Fibroblast of skin of abdomen (primary cell): ENCODE measurements around the gene LRRC4C.

Experiments used
- DNase-seq: peaks from one replicate; pipeline ENCODE4 v3.0.0-alpha.2; 2013

The LRRC4C gene

GRCh38 chr11:40340911-40341310 lies 1118.5 kb downstream of the LRRC4C start:
- no peak for DNase-seq

GRCh38 chr11:40338739-40339138 lies 1120.7 kb downstream of the LRRC4C start:
- DNase-seq: peak; percentile 58

- DNase-seq: no peak
Observed at GRCh38 chr11:40338062-40338461, 1121.4 kb downstream of the LRRC4C start.

DNA sequence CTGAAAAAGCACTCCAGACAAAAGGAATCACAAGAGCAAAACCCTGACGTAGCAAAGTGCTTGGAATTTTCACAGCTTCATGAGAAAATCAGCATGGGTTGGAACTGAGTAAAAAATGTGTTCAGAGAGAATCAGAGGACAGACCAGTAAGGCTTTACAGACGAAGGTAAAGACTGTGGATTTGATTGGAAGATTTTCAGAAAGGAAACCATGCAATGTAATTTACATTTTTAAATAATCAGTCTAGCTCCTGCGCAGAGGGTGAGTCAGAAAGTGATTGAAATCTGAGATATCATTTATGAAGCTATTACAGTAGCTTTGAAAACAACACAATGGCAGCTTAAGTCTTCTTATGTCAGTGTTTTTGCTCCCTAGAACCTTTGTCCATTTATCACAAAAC lies 1122.3 kb downstream of the LRRC4C start:
- peak; percentile 24 for DNase-seq

DNA sequence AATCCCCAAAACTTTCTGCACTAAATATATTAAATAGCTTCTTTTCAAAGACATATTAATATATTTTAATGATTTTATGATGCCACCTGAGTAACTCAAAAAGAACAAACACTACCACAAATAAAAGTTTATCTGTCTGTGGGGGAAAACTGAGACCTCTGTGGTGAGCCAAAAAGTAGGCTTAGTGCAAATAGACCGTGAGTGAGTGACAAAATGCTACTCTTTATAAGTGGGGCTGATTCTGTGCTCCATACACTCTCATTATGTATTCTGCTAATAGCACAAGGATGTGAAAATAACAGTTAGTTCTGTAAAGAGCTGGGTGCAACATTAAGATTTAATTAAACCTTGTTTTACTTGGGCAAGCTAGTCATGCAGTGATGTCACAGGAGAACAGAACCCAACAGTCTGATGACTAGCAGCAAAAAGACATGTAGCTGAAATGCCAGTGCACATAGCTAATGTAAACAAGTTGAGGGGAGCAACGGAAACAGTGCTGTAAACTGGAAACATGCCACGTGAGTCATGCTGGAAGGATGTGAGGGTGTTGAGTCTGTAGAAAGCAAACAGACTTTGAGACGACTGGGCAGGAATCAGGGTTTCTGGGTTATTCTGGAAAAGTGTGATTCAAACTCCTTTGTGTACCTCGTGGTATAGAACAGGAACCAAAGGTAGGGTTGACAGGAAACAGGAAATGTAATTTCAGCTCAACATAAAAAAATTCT lies 1130.4 kb downstream of the LRRC4C start:
- peak; percentile 100 for DNase-seq

DNA sequence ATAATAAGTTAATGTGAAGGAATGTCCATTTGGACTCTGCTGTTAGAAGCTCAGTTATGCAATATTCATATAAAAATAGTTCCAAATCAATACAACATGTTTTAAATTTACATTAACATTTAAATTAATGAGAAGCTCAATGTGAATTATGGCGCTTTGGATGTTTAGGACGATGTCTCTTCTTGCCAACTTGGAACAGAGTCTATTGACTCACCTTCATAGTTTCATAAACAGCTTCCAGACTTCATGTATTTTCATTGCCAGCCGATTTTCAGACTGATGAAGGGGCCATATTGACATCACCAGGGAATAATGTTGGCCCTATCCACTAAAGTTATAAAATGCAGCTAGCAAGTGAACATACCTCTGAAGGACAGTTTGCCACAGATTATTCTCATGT lies 1136.2 kb downstream of the LRRC4C start:
- DNase-seq: no peak

DNA sequence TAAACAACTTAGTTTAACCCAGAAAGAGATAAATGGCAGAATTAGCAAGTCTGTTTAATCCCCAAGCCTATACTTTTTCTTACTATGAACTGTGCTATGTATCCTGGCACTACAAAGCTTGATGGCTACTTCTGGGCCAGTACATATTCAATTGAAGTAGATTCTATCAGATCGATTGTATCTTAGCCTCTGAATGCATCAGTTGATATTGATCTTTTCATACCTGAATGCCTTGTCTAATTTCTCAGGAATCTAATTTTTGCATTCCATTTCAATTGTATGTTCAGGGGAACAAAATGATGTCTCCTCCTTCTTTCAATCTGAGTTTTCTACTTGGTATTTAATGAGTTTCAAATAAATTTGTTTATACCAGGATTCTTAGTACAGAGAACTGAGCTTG lies 1137.9 kb downstream of the LRRC4C start:
- DNase-seq: no peak

- DNase-seq: no peak
Observed at GRCh38 chr11:40316171-40316570, 1143.3 kb downstream of the LRRC4C start.

DNA sequence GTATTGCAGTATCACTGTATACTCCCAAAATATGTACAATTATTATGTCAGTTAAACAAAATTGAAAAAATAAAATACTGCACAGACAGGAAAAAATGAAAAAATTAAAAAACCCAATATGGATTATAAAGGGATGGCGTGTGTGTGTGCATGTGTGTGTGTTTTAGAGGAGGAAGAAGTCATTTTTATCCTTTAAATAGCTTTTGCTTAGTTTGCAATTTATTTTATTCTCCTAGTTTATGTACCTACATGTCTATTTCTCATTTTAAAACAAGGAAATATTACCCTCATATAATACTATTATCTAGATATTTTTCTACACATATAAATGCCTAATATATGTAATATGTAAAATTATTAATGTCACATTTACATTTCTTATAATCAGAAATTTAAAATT lies 1144.3 kb downstream of the LRRC4C start:
- DNase-seq: no peak

DNA sequence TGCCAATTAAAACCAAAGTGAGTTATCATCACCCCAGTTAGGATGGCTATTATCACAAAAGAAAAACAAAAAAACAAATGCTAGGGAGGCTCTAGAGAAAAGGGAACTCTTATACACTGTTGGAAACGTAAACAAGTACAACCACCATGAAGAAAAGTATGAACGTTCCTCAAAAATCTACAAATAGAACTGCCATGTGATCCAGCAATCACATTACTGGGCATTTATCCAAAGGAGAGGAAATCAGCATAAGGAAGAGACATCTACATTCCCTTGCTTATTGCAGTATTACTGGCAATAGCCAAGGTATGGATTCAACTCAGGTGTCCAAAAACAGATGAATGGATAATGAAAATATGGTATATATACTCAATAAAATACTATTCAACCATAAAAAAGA lies 1145.1 kb downstream of the LRRC4C start:
- no peak for DNase-seq

DNA sequence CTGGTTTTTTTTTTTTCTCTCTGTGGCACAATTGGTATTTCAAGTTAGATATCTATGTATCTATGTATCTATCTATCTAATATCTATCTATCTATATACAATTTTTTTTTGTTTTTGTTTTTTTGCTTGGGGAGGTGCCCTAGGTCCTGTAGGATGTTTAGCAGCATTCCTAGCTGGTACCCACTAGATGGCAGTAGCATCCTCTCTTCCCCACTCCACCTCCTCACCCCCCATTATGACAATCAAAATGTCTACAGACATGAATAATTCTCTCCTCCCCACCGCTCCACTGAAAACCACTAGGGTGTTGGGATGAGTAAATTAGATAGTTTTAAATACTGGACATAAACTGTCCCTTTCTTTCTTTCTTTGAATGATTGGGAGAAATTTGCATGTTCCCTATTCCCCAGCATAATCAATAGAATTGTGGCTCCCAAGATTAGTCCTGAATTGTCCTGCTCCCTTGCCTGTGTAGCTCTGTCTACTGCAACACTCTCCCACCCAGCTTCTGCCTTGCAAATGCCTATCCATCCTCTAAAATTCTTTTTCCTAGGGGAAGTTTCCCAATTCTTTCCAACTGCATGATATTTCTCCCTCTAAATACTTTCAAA lies 1152.4 kb downstream of the LRRC4C start:
- DNase-seq: peak; percentile 59

DNA sequence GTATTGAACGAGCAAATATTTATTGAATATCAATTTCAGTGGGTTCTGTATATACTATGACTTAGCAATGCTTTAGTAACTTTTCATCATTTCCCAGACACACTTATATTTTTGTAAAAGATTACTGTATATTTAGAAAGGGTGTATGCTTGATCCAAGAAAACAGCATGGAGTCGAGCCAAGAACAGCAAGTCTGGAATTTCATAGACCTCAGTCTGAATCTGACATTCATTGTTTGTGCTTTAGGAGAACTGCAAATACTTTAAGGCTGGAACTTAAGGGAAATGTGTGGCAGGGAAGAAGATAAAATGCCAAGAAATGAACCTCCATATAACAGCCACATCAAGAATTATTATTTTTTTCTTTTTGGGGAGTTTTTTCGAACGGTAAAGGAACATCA lies 1156.8 kb downstream of the LRRC4C start:
- DNase-seq: peak; percentile 70

- DNase-seq: no peak
Observed at GRCh38 chr11:40295466-40295865, 1164.0 kb downstream of the LRRC4C start.

GRCh38 chr11:40294741-40295140 lies 1164.7 kb downstream of the LRRC4C start:
- DNase-seq: no peak

- no peak for DNase-seq
Observed at GRCh38 chr11:40294349-40294735, 1165.1 kb downstream of the LRRC4C start.

GRCh38 chr11:40293655-40294348 lies 1165.7 kb downstream of the LRRC4C start:
- peak; percentile 92 for DNase-seq

- no peak for DNase-seq
Observed at GRCh38 chr11:40292721-40293508, 1166.5 kb downstream of the LRRC4C start.

- no peak for DNase-seq
Observed at GRCh38 chr11:40291741-40292140, 1167.7 kb downstream of the LRRC4C start.

GRCh38 chr11:40291329-40291728 lies 1168.1 kb downstream of the LRRC4C start:
- DNase-seq: no peak

DNA sequence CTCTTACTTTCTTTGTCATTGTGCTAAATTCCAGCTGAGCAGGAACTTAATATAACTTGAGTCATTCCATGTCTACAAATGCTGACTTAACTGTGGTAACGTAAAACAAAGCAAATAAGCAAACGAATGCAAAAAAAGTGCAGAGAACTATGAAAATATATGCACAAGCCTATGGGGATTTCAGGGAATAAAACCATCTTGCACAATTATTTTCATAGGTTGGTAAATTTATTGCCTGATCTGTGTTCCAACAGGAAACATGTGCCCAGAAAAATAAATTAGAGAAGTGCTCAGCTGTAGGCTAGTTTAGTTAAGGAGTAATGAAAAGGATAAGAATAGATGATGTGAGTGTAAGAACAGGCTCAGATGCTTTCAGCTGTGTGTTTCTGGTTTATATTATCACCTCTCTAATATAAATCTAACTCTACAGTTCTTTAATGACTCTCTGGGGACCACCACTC lies 1169.3 kb downstream of the LRRC4C start:
- peak; percentile 52 for DNase-seq

GRCh38 chr11:40289370-40289769 lies 1170.1 kb downstream of the LRRC4C start:
- no peak for DNase-seq

DNA sequence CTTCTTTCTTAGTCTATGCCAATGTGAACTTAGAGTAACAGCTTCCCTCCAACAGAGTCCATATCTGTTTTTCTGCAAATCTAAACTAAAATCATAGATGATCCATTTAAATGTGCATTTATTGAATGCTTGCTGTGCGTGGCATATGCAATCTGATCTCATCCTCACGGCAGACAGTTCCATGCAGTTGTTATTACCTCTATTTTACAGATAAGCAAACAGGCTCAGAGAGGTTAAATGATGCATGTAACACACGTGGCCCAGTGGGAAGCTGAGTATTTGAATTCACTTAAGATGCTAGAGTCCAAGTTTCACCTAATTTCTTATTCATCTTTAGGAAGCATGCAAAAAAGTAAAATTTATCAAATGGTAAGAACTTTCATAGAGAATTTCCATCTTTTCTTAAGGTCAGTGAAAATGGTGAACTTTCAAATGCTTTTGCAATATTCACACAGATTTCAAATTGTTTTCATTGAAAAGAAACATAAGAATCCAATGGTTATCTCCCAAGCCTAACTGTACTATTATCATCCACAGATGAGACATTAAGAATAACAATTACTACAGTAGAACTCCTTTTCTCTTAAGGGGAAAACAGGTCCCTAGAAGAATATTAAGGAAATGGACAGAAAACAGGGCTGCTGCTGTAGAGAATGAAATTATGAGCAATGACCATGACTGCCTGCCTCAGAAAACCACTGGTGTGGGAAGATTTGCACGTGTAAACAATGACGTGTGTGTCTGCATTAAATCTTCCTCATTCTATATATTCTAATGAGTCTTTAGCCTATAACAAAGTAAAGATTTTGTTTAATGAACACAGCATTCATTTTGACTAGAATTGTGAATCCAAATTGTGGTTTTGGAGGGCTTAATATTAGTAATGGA lies 1171.3 kb downstream of the LRRC4C start:
- no peak for DNase-seq
